GM19099 (cell line): ENCODE results near the gene TWNK.

Experiments
- POLR2A ChIP-seq: IDR thresholded peaks from 3 replicates; pipeline ENCODE4 v1.6.1; 2011; ENCODE audit warnings: low read depth; ENCODE audit not compliant: insufficient read length; ENCODE audit errors: extremely low read depth

The TWNK gene

GRCh38 chr10:100981178-100981772 is 6.1 kb upstream of the TWNK start:
- TF ChIP-seq POLR2A = no peak

GRCh38 chr10:100982916-100983830 is 4.2 kb upstream of the TWNK start:
- TF ChIP-seq POLR2A = no peak

GRCh38 chr10:100983868-100984671 is 3.3 kb upstream of the TWNK start:
- no peak for TF ChIP-seq POLR2A

- no peak for TF ChIP-seq POLR2A
These were observed 2.6 kb upstream of the TWNK start for GRCh38 chr10:100984672-100985177.

GRCh38 chr10:100985336-100985735 is 2.0 kb upstream of the TWNK start:
- TF ChIP-seq POLR2A = no peak

- TF ChIP-seq POLR2A = no peak
These were observed 756 bp upstream of the TWNK start for GRCh38 chr10:100986623-100986951.

GRCh38 chr10:100987685-100988049 is 324 bp downstream of the TWNK start:
- TF ChIP-seq POLR2A = no peak

GRCh38 chr10:100988166-100988565 is 823 bp downstream of the TWNK start:
- TF ChIP-seq POLR2A = no peak

GRCh38 chr10:100989088-100989487 is 1.7 kb downstream of the TWNK start:
- no peak for TF ChIP-seq POLR2A

GRCh38 chr10:100993986-100994708 is 6.8 kb downstream of the TWNK start:
- TF ChIP-seq POLR2A = no peak

- no peak for TF ChIP-seq POLR2A
These were observed 7.8 kb downstream of the TWNK start for GRCh38 chr10:100995181-100995580.

GRCh38 chr10:100996678-100997359 is 9.5 kb downstream of the TWNK start:
- TF ChIP-seq POLR2A = no peak

- peak; percentile 22 for TF ChIP-seq POLR2A
These were observed 10.2 kb downstream of the TWNK start for GRCh38 chr10:100997360-100998182.
